MCF 10A (cell line): Measurements from ENCODE around the gene TAC4. TPM values are rescaled to one million over a fixed set of nuclear protein-coding genes. Genes with fewer than 3 reads are reported as not detected.

Experiments used
- BruUV-seq: library from RNA; stranded (reverse); fragments of 400-500 nt; replicated peaks from 2 replicates; lab custom pipeline; 2021; lab: Mats Ljungman, UMichigan
- CTCF ChIA-PET: fragments of 300-600 bp; sonication (Branson Sonifier 250); formaldehyde crosslinking; extraction: SDS; loops from one replicate; lab custom pipeline; 2021; ENCODE audit warnings: antibody characterized with exemption, inconsistent platforms; lab: Yijun Ruan, JAX
- POLR2A ChIA-PET: fragments of 300-600, 350-650 bp; sonication (Branson Sonifier 250); formaldehyde crosslinking; extraction: SDS; loops from one replicate; lab custom pipeline; 2020; ENCODE audit warnings: antibody characterized with exemption, inconsistent platforms; lab: Yijun Ruan, JAX
- DNase-seq: peaks from one replicate; pipeline ENCODE4 v3.0.0-alpha.2; 2018; ENCODE audit not compliant: unreplicated experiment
- H3K27ac Mint-ChIP-seq: one replicate; pipeline ENCODE4 v1.8.0; 2022; ENCODE audit warnings: mild to moderate bottlenecking, low read depth, mixed read lengths; ENCODE audit not compliant: unreplicated experiment
- H3K27me3 Mint-ChIP-seq: one replicate; pipeline ENCODE4 v1.8.0; 2022; ENCODE audit warnings: mixed read lengths; ENCODE audit not compliant: insufficient read depth, unreplicated experiment
- H3K36me3 Mint-ChIP-seq: one replicate; pipeline ENCODE4 v1.8.0; 2022; ENCODE audit warnings: mild to moderate bottlenecking, moderate library complexity, mixed read lengths; ENCODE audit not compliant: insufficient read depth, unreplicated experiment
- H3K4me1 Mint-ChIP-seq: one replicate; pipeline ENCODE4 v1.8.0; 2022; ENCODE audit warnings: mixed read lengths; ENCODE audit not compliant: insufficient read depth, unreplicated experiment
- H3K4me3 Mint-ChIP-seq: one replicate; pipeline ENCODE4 v1.8.0; 2022; ENCODE audit warnings: mild to moderate bottlenecking, moderate library complexity, mixed read lengths; ENCODE audit not compliant: unreplicated experiment
- H3K9me3 Mint-ChIP-seq: one replicate; pipeline ENCODE4 v1.8.0; 2022; ENCODE audit warnings: mixed read lengths; ENCODE audit not compliant: unreplicated experiment
- intact Hi-C: fragments of 100-400 bp; cut with micrococcal nuclease; formaldehyde crosslinking; loops from 2 replicates; pipeline ENCODE4 v1.14.1; 2022
- total RNA-seq: library from RNA; stranded (reverse); gene quantifications from 2 replicates; pipeline ENCODE4 v1.2.3, GENCODE V29; 2022
- TF ChIP-seq, protein P1 (sequence below): fragments of 200-600 bp; IDR thresholded peaks from one replicate; pipeline ENCODE4 v1.8.0; 2022; ENCODE audit warnings: antibody characterized with exemption, mild to moderate bottlenecking; ENCODE audit not compliant: unreplicated experiment

Gene TAC4
- total RNA-seq, 1 experiment from 2014 or later = not detected

DNA sequence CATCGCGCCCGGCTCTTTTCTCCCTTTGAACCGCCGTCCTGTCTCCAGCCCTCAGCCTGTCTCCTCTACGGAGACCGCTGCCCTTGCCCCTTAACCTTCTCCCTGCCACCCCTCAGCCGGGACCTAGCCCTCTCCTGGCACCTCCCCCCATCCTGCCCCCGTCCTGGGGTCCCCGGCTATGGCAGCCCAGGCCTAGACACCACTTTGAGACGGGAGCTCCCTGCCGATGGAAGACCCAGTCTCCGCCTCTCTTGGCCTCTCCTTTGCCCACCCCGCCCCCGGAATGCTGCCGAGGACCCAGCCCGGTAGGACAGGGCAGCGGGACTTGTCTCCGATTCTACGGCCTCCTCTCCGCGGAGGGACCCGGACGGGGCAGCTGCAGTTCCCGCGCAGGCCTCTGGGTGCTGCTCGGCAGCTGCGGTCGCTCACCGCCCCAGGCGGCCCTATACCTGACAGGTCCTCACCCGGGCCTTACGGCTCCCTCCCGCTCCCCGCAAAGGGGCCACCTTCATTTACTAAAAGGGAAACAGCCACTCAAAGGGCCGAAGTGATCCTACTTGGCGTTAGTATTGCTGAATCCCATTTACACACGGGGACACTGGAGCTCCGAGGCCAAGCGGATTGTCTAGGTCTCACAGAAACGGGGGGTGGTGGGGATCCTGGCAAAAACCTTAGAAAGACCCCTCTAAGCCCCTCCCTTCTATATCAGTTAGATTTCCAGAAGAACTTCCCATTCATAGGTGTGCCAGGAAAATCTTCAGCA is 32.6 kb upstream of the TAC4 start:
- H3K4me1 Mint-ChIP-seq = no peaks in the 10 kb centered on the region
- TF ChIP-seq, protein P1, sequence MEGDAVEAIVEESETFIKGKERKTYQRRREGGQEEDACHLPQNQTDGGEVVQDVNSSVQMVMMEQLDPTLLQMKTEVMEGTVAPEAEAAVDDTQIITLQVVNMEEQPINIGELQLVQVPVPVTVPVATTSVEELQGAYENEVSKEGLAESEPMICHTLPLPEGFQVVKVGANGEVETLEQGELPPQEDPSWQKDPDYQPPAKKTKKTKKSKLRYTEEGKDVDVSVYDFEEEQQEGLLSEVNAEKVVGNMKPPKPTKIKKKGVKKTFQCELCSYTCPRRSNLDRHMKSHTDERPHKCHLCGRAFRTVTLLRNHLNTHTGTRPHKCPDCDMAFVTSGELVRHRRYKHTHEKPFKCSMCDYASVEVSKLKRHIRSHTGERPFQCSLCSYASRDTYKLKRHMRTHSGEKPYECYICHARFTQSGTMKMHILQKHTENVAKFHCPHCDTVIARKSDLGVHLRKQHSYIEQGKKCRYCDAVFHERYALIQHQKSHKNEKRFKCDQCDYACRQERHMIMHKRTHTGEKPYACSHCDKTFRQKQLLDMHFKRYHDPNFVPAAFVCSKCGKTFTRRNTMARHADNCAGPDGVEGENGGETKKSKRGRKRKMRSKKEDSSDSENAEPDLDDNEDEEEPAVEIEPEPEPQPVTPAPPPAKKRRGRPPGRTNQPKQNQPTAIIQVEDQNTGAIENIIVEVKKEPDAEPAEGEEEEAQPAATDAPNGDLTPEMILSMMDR = peak; percentile 98
- POLR2A ChIA-PET = interaction anchor here (0.6 to 2.1 kb wide), 5 partner anchors 56 to 120 kb away, joined by 3 to 5 read pairs (median 4); no protein-coding TSS in a partner anchor
- no peak overlapping the region for H3K27ac Mint-ChIP-seq
- peaks cover 29% of the 10 kb centered on the region for H3K27me3 Mint-ChIP-seq
- no peaks in the 10 kb centered on the region for H3K36me3 Mint-ChIP-seq
- no peak overlapping the region for H3K4me3 Mint-ChIP-seq
- no TSS peak for BruUV-seq
- H3K9me3 Mint-ChIP-seq = no peaks in the 10 kb centered on the region
- CTCF ChIA-PET = interaction anchor here (0.6 to 12.7 kb wide), 25 partner anchors 9 to 675 kb away, joined by 3 to 199 read pairs (median 3); partner anchors contain the start of gene DLX3
- intact Hi-C loops = loop anchor here (1.0 kb wide), 1 partner anchor 118 kb away; no protein-coding TSS in a partner anchor
- DNase-seq = peak; percentile 53

DNA sequence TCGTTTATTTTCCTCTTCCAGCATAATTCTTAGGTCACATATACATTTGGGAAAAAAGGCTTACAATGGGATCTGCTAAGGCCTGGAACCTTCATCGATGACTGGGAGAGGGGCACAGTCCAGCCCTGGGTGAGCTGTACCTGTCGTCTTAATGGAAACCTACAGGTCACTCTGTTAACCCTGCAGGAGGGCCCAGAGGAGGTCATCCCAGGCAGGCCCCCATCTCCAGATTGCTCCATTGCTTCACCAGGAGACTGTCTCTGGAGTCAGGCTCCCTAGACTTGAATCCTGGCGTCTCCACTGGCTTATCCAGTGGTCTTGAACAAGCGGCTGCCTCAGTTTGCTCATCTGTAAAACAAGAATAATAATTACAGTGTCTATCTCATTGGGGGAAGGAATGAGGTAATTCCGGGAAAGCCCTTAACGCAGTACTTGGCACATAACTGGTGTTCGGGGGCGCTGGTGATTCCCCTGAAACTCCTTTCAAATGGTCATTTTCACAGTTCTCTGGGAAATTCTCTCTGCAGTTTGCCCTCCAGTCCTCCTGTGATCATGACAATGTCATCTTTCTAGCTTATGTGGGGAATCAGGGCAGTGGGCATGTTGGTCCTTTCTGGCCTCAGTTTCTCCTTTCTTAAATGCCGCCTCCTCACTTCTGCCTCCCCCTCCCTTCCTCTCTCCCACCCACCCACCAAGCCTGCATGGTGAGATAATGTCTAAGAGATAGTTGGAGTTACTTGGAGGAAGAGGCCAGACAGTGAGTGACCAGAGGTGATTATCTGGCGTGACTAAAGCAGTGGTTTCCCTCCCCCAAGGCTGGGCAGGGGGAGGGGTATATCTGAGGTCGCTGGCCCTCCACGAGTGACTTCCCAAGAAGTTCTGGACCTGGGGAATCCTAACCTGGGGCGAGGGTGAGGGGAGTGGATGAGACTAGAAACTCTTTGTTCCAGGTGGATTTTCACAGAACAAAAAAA is 31.3 kb upstream of the TAC4 start:
- H3K4me1 Mint-ChIP-seq = no peaks in the 10 kb centered on the region
- intact Hi-C loops = no loop called here
- POLR2A ChIA-PET = interaction anchor here (2.1 kb wide), 1 partner anchor 117 kb away, joined by 5 read pairs; no protein-coding TSS in a partner anchor
- H3K27ac Mint-ChIP-seq = no peak overlapping the region
- DNase-seq = no peak
- TF ChIP-seq, protein P1 = no peak
- no peaks in the 10 kb centered on the region for H3K9me3 Mint-ChIP-seq
- H3K4me3 Mint-ChIP-seq = no peak overlapping the region
- CTCF ChIA-PET = interaction anchor here (0.7 to 12.7 kb wide), 15 partner anchors 9 to 125 kb away, joined by 3 to 199 read pairs (median 5); partner anchors contain the start of gene DLX3
- peaks cover 20% of the 10 kb centered on the region for H3K27me3 Mint-ChIP-seq
- no peaks in the 10 kb centered on the region for H3K36me3 Mint-ChIP-seq
- no TSS peak for BruUV-seq

DNA sequence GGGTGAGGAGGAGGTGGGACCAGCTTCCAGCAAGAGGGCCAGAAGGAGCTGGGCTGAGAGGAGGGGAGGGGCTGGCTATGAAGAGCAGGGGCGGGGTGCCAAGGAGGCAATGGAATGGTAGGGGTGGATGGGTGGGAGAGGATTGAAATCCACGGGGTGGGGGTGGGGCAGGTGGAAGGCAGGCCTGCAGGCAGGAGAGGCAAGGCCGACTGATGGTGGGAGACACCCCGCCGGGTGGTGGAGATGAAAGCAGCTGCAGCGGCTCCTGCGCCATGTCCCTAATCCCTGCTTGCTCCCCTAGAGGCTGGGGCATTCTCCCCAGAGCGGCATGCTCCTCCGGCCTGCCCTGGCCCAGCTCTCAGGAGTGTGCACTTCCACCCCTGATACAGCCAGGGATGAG is 27.8 kb upstream of the TAC4 start:
- Mint-ChIP-seq H3K36me3 (no peaks in the 10 kb centered on the region), H3K4me3 (no peak overlapping the region), H3K27ac (no peak overlapping the region), H3K9me3 (no peaks in the 10 kb centered on the region), H3K27me3 (no peaks in the 10 kb centered on the region), H3K4me1 (no peaks in the 10 kb centered on the region)
- no peak for DNase-seq
- TF ChIP-seq, protein P1 = no peak
- CTCF ChIA-PET = interaction anchor here (0.6 to 12.7 kb wide), 5 partner anchors 77 to 198 kb away, joined by 3 to 199 read pairs (median 3); partner anchors contain the start of gene DLX3
- no TSS peak for BruUV-seq
- intact Hi-C loops = no loop called here
- POLR2A ChIA-PET = no interaction called here
